Lung (tissue), 13 donors: Measurements from ENCODE around the gene UROS. TPM values are rescaled to one million over a fixed set of nuclear protein-coding genes. Genes with fewer than 3 reads are reported as not detected.

Experiments
- ATAC-seq: fragments of 200-7000 bp; cut with Tn5 transposase; one replicate; pipeline ENCODE4 v1.9.1; 2020; ENCODE audit warnings: moderate number of reproducible peaks; ENCODE audit not compliant: insufficient read depth, low FRiP score
- DNase-seq, 3 donors: peaks; one replicate each; pipeline ENCODE4 v3.0.0-alpha.2; 2013 to 2017
- H3K27ac ChIP-seq, 2 donors: one replicate each; pipeline ENCODE4 v1.5.1; 2013; ENCODE audit warnings: mild to moderate bottlenecking in 2 of 2, moderate library complexity in 2 of 2, control low read depth in 1 of 2, inconsistent platforms in 1 of 2, low read depth in 1 of 2, low read length in 1 of 2
- H3K27me3 ChIP-seq, 3 donors: one replicate each; pipeline ENCODE4 v1.5.1; 2013; ENCODE audit warnings: low read length in 2 of 3; ENCODE audit not compliant: control insufficient read depth in 3 of 3, insufficient read depth in 3 of 3
- H3K36me3 ChIP-seq, 4 donors: one replicate each; pipeline ENCODE4 v1.5.1; 2013; ENCODE audit warnings: low read length in 4 of 4, mild to moderate bottlenecking in 1 of 4, moderate library complexity in 1 of 4; ENCODE audit not compliant: control insufficient read depth in 4 of 4, insufficient read depth in 4 of 4
- H3K4me1 ChIP-seq, 5 donors: one replicate each; pipeline ENCODE4 v1.5.1; 2013; ENCODE audit warnings: low read length in 5 of 5, mild to moderate bottlenecking in 2 of 5, moderate library complexity in 1 of 5; ENCODE audit not compliant: control insufficient read depth in 5 of 5, insufficient read depth in 5 of 5
- H3K4me3 ChIP-seq: one replicate; pipeline ENCODE4 v1.5.1; 2013; ENCODE audit warnings: mild to moderate bottlenecking, control low read depth, moderate library complexity
- H3K9ac ChIP-seq, 2 donors: one replicate each; pipeline ENCODE4 v1.5.1; 2013; ENCODE audit warnings: low read length in 2 of 2, control low read depth in 1 of 2; ENCODE audit not compliant: insufficient read depth in 1 of 2
- H3K9me3 ChIP-seq, 4 donors: one replicate each; pipeline ENCODE4 v1.5.1; 2013; ENCODE audit warnings: low read length in 3 of 4, mild to moderate bottlenecking in 1 of 4, moderate library complexity in 1 of 4; ENCODE audit not compliant: control insufficient read depth in 4 of 4, insufficient read depth in 3 of 4
- CTCF ChIP-seq: IDR thresholded peaks from 2 replicates; pipeline ENCODE4 v1.5.1; 2012; ENCODE audit warnings: mild to moderate bottlenecking; ENCODE audit errors: control extremely low read depth, extremely low read depth
- WGBS, 2 donors: extraction: QIAGEN DNeasy Blood & Tissue Kit; methylation state at CpG; one replicate each; pipeline ENCODE4 v1.1.7; 2013; 5-methylcytosine and 5-hydroxymethylcytosine counted together
- polyA plus RNA-seq, 2 donors: library from polyadenylated mRNA; stranded (reverse); fragments of 200-250 nt; gene quantifications; one replicate each; pipeline ENCODE4 v1.2.1, GENCODE V29; 2013
- small RNA-seq: library from RNA; depleted of rRNA; stranded (forward); fragments of <200 nt; gene quantifications from one replicate; pipeline ENCODE3, GENCODE V24; 2014; ENCODE audit warnings: low replicate concordance
- total RNA-seq, 2 donors: library from RNA; depleted of rRNA in 1 of 2; stranded (reverse); fragments of >200 nt in 1 of 2; gene quantifications; one replicate each; pipeline ENCODE4 v1.2.1, GENCODE V29; 2014 to 2021
- donor health status: control.
- donor health status: control.
- donor health status: Bipolar disorder and iron deficiency.
- donor health status: healthy.
- donor health status: DM: yes; HTN: yes; CAD: no.

Gene UROS
- total and polyA plus RNA-seq, 4 donors = 29.8 to 45.5 (median 38.6) TPM

- Histone ChIP-seq H3K27me3 (no peaks in the 10 kb centered on the region), H3K9me3 (no peaks in the 10 kb centered on the region), H3K9ac (no peak overlapping the region), H3K4me3 (no peak overlapping the region), H3K36me3 (peaks cover 32 to 78% (median 56%) of the 10 kb centered on the region in 4 donors), H3K27ac (no peak overlapping the region), H3K4me1 (no peaks in the 10 kb centered on the region)
- 93% methylated on average over 7 of the region's 7 CpGs for WGBS, 2 donors
- ATAC-seq = no peak
- no peak for TF ChIP-seq CTCF
- no peak for DNase-seq
These were observed 82.9 kb downstream of the UROS start for GRCh38 chr10:125739994-125740679.

Small RNAs within 50 kb of the gene (small RNA-seq; reads per million reads assigned to genes)
- gene MIR4484 = not detected
- not detected for gene RF00017

Other genes starting within 250 kb of the UROS start
- gene TEX36, start 140.1 kb downstream of the UROS start, total RNA-seq = not detected
- not detected for gene TEX36, start 140.1 kb downstream of the UROS start, polyA plus RNA-seq
- 10 to 100 TPM; 15.9 to 54.6 TPM for gene EDRF1, start 103.5 kb downstream of the UROS start, total RNA-seq
- gene EDRF1, start 103.5 kb downstream of the UROS start, polyA plus RNA-seq = 10 to 100 TPM in 1 of 2 donors, 1 to 10 TPM in 1; 9.4 to 19.4 TPM
- gene MMP21, start 47.4 kb downstream of the UROS start, total RNA-seq = under 1 TPM; 0.21 to 0.46 TPM
- gene MMP21, start 47.4 kb downstream of the UROS start, polyA plus RNA-seq = under 1 TPM; 0.03 to 0.08 TPM
- 10 to 100 TPM; 37.5 to 38.9 TPM for gene BCCIP, start 288 bp upstream of the UROS start, total RNA-seq
- gene BCCIP, start 288 bp upstream of the UROS start, polyA plus RNA-seq = 10 to 100 TPM; 55.9 to 70.1 TPM
- 10 to 100 TPM; 31.2 to 33.8 TPM for gene DHX32, start 58.0 kb upstream of the UROS start, total RNA-seq
- gene DHX32, start 58.0 kb upstream of the UROS start, polyA plus RNA-seq = 10 to 100 TPM; 15.2 to 19.7 TPM
- gene FANK1, start 73.3 kb upstream of the UROS start, total RNA-seq = 10 to 100 TPM; 16.8 to 18.4 TPM
- gene FANK1, start 73.3 kb upstream of the UROS start, polyA plus RNA-seq = 10 to 100 TPM in 1 of 2 donors, 1 to 10 TPM in 1; 8.7 to 10.6 TPM